Measurements from ENCODE around the gene TCF4. TPM values are rescaled to one million over a fixed set of nuclear protein-coding genes. Genes with fewer than 3 reads are reported as not detected.

TCF4 gene
- total and polyA plus RNA-seq, 4 donors = 4.3 to 15.3 (median 11.5) TPM

DNA sequence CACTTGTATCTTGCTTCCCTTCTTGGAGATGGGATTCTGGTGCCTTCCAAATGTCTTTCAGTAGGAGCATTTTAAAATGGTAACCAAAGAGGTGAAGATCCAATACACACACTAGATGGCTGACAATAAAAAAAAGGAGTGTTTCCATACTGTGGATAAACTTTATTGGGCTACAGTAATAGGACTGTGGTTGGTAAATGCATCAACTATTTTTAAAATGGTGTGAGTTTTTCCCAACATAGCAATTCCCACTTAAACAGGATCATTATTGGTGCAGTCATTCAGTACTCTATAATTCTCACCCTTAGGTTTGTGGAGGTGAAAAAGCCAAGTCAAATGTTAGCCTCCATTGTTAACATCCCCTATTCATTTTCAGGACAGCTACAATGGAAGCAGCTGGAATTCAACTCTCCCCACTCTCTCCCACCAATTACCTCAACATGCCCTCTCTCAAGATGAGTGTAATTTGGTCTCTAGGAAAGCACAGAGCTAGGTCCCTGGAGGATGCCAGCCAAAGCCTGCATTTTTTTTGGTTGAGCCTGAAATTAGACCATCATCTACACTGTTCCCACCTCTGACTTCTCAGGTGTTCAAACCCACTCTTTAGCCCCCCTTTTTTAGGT, 273.3 kb downstream of the TCF4 start:
- no peak for DNase-seq (ENCODE audit: low spot score)
- Histone ChIP-seq H3K36me3 (ENCODE audit: control insufficient read depth in 4 of 4, insufficient read depth in 3 of 4, low read depth in 1 of 4, low read length in 3 of 4) (no peaks in the 10 kb centered on the region), H3K9me3 (ENCODE audit: control insufficient read depth in 4 of 4, low read length in 3 of 4) (no peaks in the 10 kb centered on the region), H3K4me3 (ENCODE audit: low read depth in 1 of 3, low read length in 3 of 3) (no peak overlapping the region), H3K27ac (ENCODE audit: low read depth in 1 of 2, low read length in 2 of 2) (no peak overlapping the region), H3K4me1 (ENCODE audit: control insufficient read depth in 4 of 4, insufficient read depth in 4 of 4, low read length in 3 of 4) (peaks cover 0 to 1% (median 0%) of the 10 kb centered on the region in 4 donors), H3K9ac (ENCODE audit: low read depth in 1 of 2, low read length in 2 of 2) (no peak overlapping the region), H3K27me3 (ENCODE audit: control insufficient read depth in 4 of 4, insufficient read depth in 4 of 4, low read length in 3 of 4) (peaks cover 0 to 4% (median 0%) of the 10 kb centered on the region in 4 donors)
- TF ChIP-seq SP1 (IDR thresholded peaks at IDR 0.05) (no peak), YY1 (IDR thresholded peaks at IDR 0.05) (no peak), EGR1 (IDR thresholded peaks at IDR 0.05; ENCODE audit: low read depth in 2 of 2) (no peak), FOXA2 (IDR thresholded peaks at IDR 0.05) (no peak), RAD21 (IDR thresholded peaks at IDR 0.05) (no peak), NR2F2 (IDR thresholded peaks at IDR 0.05) (no peak), HNF4A (conservative IDR thresholded peaks at IDR 0.05) (no peak), GABPA (IDR thresholded peaks at IDR 0.05 in 1 of 2, conservative IDR thresholded peaks at IDR 0.05 in 1 of 2) (no peak), HNF4G (IDR thresholded peaks at IDR 0.05) (no peak), FOXA1 (IDR thresholded peaks at IDR 0.05) (no peak)
- TF ChIP-seq, protein P1, sequence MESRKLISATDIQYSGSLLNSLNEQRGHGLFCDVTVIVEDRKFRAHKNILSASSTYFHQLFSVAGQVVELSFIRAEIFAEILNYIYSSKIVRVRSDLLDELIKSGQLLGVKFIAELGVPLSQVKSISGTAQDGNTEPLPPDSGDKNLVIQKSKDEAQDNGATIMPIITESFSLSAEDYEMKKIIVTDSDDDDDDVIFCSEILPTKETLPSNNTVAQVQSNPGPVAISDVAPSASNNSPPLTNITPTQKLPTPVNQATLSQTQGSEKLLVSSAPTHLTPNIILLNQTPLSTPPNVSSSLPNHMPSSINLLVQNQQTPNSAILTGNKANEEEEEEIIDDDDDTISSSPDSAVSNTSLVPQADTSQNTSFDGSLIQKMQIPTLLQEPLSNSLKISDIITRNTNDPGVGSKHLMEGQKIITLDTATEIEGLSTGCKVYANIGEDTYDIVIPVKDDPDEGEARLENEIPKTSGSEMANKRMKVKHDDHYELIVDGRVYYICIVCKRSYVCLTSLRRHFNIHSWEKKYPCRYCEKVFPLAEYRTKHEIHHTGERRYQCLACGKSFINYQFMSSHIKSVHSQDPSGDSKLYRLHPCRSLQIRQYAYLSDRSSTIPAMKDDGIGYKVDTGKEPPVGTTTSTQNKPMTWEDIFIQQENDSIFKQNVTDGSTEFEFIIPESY (IDR thresholded peaks at IDR 0.05) = no peak
- TF ChIP-seq, protein P2, sequence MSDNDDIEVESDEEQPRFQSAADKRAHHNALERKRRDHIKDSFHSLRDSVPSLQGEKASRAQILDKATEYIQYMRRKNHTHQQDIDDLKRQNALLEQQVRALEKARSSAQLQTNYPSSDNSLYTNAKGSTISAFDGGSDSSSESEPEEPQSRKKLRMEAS (IDR thresholded peaks at IDR 0.05) = no peak
- TF ChIP-seq, protein P3, sequence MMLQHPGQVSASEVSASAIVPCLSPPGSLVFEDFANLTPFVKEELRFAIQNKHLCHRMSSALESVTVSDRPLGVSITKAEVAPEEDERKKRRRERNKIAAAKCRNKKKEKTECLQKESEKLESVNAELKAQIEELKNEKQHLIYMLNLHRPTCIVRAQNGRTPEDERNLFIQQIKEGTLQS (IDR thresholded peaks at IDR 0.05) = no peak

DNA sequence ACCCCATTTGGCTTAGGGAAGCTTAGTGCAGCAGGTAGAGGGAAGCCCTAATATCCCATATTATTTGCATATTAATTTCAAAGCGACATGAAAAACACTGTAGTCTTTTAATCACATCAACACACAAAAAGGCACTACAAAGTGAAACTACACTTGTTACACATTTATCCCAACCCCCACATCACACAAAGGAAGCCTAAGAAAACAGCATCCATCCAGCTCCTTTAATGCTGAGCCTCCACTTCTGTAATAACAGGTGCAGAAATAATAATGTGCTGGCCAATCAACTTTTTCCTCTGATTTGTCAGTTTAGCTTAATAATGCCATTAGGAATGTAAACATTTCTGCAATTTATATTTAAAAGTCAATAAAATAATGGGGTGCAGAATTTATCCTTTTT, 274.0 kb downstream of the TCF4 start:
- H3K36me3 ChIP-seq (ENCODE audit: control insufficient read depth in 4 of 4, insufficient read depth in 3 of 4, low read depth in 1 of 4, low read length in 3 of 4) = no peaks in the 10 kb centered on the region
- TF ChIP-seq YY1 (IDR thresholded peaks at IDR 0.05) (no peak), FOXA1 (IDR thresholded peaks at IDR 0.05) (no peak), TAF1 (conservative IDR thresholded peaks at IDR 0.05) (no peak), GABPA (IDR thresholded peaks at IDR 0.05 in 1 of 2, conservative IDR thresholded peaks at IDR 0.05 in 1 of 2) (no peak), FOXA2 (IDR thresholded peaks at IDR 0.05) (no peak), EGR1 (IDR thresholded peaks at IDR 0.05; ENCODE audit: low read depth in 2 of 2) (no peak), SP1 (IDR thresholded peaks at IDR 0.05) (no peak), HNF4A (conservative IDR thresholded peaks at IDR 0.05) (no peak), RAD21 (IDR thresholded peaks at IDR 0.05) (no peak)
- TF ChIP-seq, protein P4, sequence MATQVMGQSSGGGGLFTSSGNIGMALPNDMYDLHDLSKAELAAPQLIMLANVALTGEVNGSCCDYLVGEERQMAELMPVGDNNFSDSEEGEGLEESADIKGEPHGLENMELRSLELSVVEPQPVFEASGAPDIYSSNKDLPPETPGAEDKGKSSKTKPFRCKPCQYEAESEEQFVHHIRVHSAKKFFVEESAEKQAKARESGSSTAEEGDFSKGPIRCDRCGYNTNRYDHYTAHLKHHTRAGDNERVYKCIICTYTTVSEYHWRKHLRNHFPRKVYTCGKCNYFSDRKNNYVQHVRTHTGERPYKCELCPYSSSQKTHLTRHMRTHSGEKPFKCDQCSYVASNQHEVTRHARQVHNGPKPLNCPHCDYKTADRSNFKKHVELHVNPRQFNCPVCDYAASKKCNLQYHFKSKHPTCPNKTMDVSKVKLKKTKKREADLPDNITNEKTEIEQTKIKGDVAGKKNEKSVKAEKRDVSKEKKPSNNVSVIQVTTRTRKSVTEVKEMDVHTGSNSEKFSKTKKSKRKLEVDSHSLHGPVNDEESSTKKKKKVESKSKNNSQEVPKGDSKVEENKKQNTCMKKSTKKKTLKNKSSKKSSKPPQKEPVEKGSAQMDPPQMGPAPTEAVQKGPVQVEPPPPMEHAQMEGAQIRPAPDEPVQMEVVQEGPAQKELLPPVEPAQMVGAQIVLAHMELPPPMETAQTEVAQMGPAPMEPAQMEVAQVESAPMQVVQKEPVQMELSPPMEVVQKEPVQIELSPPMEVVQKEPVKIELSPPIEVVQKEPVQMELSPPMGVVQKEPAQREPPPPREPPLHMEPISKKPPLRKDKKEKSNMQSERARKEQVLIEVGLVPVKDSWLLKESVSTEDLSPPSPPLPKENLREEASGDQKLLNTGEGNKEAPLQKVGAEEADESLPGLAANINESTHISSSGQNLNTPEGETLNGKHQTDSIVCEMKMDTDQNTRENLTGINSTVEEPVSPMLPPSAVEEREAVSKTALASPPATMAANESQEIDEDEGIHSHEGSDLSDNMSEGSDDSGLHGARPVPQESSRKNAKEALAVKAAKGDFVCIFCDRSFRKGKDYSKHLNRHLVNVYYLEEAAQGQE (IDR thresholded peaks at IDR 0.05) = no peak
- TF ChIP-seq, protein P3 (IDR thresholded peaks at IDR 0.05) = no peak
- TF ChIP-seq, protein P2 (IDR thresholded peaks at IDR 0.05) = no peak
- TF ChIP-seq, protein P5, sequence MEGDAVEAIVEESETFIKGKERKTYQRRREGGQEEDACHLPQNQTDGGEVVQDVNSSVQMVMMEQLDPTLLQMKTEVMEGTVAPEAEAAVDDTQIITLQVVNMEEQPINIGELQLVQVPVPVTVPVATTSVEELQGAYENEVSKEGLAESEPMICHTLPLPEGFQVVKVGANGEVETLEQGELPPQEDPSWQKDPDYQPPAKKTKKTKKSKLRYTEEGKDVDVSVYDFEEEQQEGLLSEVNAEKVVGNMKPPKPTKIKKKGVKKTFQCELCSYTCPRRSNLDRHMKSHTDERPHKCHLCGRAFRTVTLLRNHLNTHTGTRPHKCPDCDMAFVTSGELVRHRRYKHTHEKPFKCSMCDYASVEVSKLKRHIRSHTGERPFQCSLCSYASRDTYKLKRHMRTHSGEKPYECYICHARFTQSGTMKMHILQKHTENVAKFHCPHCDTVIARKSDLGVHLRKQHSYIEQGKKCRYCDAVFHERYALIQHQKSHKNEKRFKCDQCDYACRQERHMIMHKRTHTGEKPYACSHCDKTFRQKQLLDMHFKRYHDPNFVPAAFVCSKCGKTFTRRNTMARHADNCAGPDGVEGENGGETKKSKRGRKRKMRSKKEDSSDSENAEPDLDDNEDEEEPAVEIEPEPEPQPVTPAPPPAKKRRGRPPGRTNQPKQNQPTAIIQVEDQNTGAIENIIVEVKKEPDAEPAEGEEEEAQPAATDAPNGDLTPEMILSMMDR (IDR thresholded peaks at IDR 0.05; ENCODE audit: low read depth, low read length, missing input control) = no peak
- DNase-seq (ENCODE audit: low spot score) = no peak
- H3K9ac ChIP-seq (ENCODE audit: low read depth in 1 of 2, low read length in 2 of 2) = no peak overlapping the region
- H3K27ac ChIP-seq (ENCODE audit: low read depth in 1 of 2, low read length in 2 of 2) = no peak overlapping the region
- H3K4me3 ChIP-seq (ENCODE audit: low read depth in 1 of 3, low read length in 3 of 3) = no peak overlapping the region
- H3K27me3 ChIP-seq (ENCODE audit: control insufficient read depth in 4 of 4, insufficient read depth in 4 of 4, low read length in 3 of 4) = peaks cover 0 to 4% (median 0%) of the 10 kb centered on the region in 4 donors
- WGBS = 70% methylated on average over 1 of the region's 1 CpG
- H3K4me1 ChIP-seq (ENCODE audit: control insufficient read depth in 4 of 4, insufficient read depth in 4 of 4, low read length in 3 of 4) = peaks cover 0 to 1% (median 0%) of the 10 kb centered on the region in 4 donors
- H3K9me3 ChIP-seq (ENCODE audit: control insufficient read depth in 4 of 4, low read length in 3 of 4) = no peaks in the 10 kb centered on the region
